Esophagus (tissue), 2 donors: ENCODE data around the gene MYL12A. TPM values are rescaled to one million over a fixed set of nuclear protein-coding genes. Genes with fewer than 3 reads are reported as not detected.
A peak's percentile ranks its signal among the peaks of the same experiment; 100 is the strongest.

ENCODE experiments used
- H3K27ac ChIP-seq, 2 donors: one replicate each; pipeline ENCODE4 v1.5.1; 2013; ENCODE audit warnings: low read depth in 2 of 2, mild to moderate bottlenecking in 2 of 2, inconsistent platforms in 1 of 2, low read length in 1 of 2, moderate library complexity in 1 of 2
- H3K27me3 ChIP-seq, 2 donors: one replicate each; pipeline ENCODE4 v1.6.1; 2013; ENCODE audit warnings: low read length in 2 of 2, control low read depth in 1 of 2, mild to moderate bottlenecking in 1 of 2; ENCODE audit not compliant: insufficient read depth in 2 of 2, control insufficient read depth in 1 of 2
- H3K36me3 ChIP-seq, 2 donors: one replicate each; pipeline ENCODE4 v1.6.1; 2013; ENCODE audit warnings: low read length in 1 of 2; ENCODE audit not compliant: control insufficient read depth in 2 of 2, insufficient read depth in 2 of 2
- H3K4me1 ChIP-seq, 2 donors: one replicate each; pipeline ENCODE4 v1.6.1; 2013; ENCODE audit warnings: low read length in 1 of 2; ENCODE audit not compliant: control insufficient read depth in 2 of 2, insufficient read depth in 2 of 2
- H3K4me3 ChIP-seq, 2 donors: one replicate each; pipeline ENCODE4 v1.5.1; 2013; ENCODE audit warnings: low read length in 2 of 2, mild to moderate bottlenecking in 2 of 2, low read depth in 1 of 2, moderate library complexity in 1 of 2
- H3K9me3 ChIP-seq, 2 donors: one replicate each; pipeline ENCODE4 v1.6.1; 2013; ENCODE audit warnings: mild to moderate bottlenecking in 2 of 2, low read depth in 1 of 2, low read length in 1 of 2, moderate library complexity in 1 of 2; ENCODE audit not compliant: control insufficient read depth in 2 of 2, insufficient read depth in 1 of 2
- WGBS, 2 donors: extraction: QIAGEN DNeasy Blood & Tissue Kit; methylation state at CpG; one replicate each; pipeline ENCODE4 v1.1.7; 2013; 5-methylcytosine and 5-hydroxymethylcytosine counted together
- polyA plus RNA-seq, 2 donors: library from polyadenylated mRNA; stranded (reverse); fragments of 200-250 nt; gene quantifications; one replicate each; pipeline ENCODE4 v1.2.3, GENCODE V29; 2013
- donor health status: healthy with polysubstance abuse.
- donor health status: Bipolar disorder and iron deficiency.

Gene MYL12A
- polyA plus RNA-seq, 2 donors = 342 to 364 TPM

- Histone ChIP-seq H3K4me3 (peak overlapping the region; percentile 73 to 80), H3K9me3 (no peaks in the 10 kb centered on the region), H3K27ac (peak overlapping the region; percentile 93 to 98), H3K4me1 (peaks cover 2 to 8% of the 10 kb centered on the region in 2 donors), H3K27me3 (no peaks in the 10 kb centered on the region), H3K36me3 (peaks cover 0 to 2% of the 10 kb centered on the region in 2 donors)
- 0% methylated on average over 60 to 69 of the region's 69 CpGs for WGBS, 2 donors
These were observed 14.9 kb downstream of the MYL12A start for GRCh38 chr18:3262234-3263131.

GRCh38 chr18:3263132-3263700 is 15.6 kb downstream of the MYL12A start:
- Histone ChIP-seq H3K36me3 (peaks cover 0 to 2% of the 10 kb centered on the region in 2 donors), H3K4me1 (peaks cover 2 to 8% of the 10 kb centered on the region in 2 donors), H3K4me3 (peak overlapping the region; percentile 73 to 80), H3K27ac (peak overlapping the region; percentile 93 to 98), H3K9me3 (no peaks in the 10 kb centered on the region), H3K27me3 (no peaks in the 10 kb centered on the region)
- WGBS, 2 donors = 17% methylated on average over 8 of the region's 8 CpGs

GRCh38 chr18:3264362-3264761 is 16.8 kb downstream of the MYL12A start:
- 48 to 54% methylated on average over 2 of the region's 2 CpGs for WGBS, 2 donors
- Histone ChIP-seq H3K27ac (peak overlapping the region in 1 of 2 donors; percentile 22), H3K4me1 (peaks cover 2 to 9% of the 10 kb centered on the region in 2 donors), H3K4me3 (peak overlapping the region in 1 of 2 donors; percentile 80), H3K27me3 (no peaks in the 10 kb centered on the region), H3K9me3 (no peaks in the 10 kb centered on the region), H3K36me3 (peaks cover 0 to 2% of the 10 kb centered on the region in 2 donors)

GRCh38 chr18:3265564-3266033 is 18.0 kb downstream of the MYL12A start:
- WGBS, 2 donors = 39 to 44% methylated on average over 3 of the region's 3 CpGs
- H3K4me1 ChIP-seq = peaks cover 2 to 10% of the 10 kb centered on the region in 2 donors

GRCh38 chr18:3266062-3266608 is 18.5 kb downstream of the MYL12A start:
- peaks cover 2 to 10% of the 10 kb centered on the region in 2 donors for H3K4me1 ChIP-seq

More at GRCh38 chr18:3265564-3266033, 18.0 kb downstream of the MYL12A start:
- Histone ChIP-seq H3K9me3 (no peaks in the 10 kb centered on the region), H3K36me3 (peaks cover 0 to 2% of the 10 kb centered on the region in 2 donors), H3K4me3 (no peak overlapping the region), H3K27ac (peak overlapping the region; percentile 11 to 33), H3K27me3 (no peaks in the 10 kb centered on the region)

GRCh38 chr18:3268306-3268705 is 20.7 kb downstream of the MYL12A start:
- Histone ChIP-seq H3K27me3 (no peaks in the 10 kb centered on the region), H3K4me3 (no peak overlapping the region), H3K4me1 (peaks cover 2 to 10% of the 10 kb centered on the region in 2 donors), H3K36me3 (peaks cover 0 to 4% of the 10 kb centered on the region in 2 donors), H3K9me3 (no peaks in the 10 kb centered on the region), H3K27ac (no peak overlapping the region)

More at GRCh38 chr18:3266062-3266608, 18.5 kb downstream of the MYL12A start:
- no peaks in the 10 kb centered on the region for H3K9me3 ChIP-seq
- 32 to 51% methylated on average over 7 of the region's 7 CpGs for WGBS, 2 donors
- H3K36me3 ChIP-seq = peaks cover 0 to 2% of the 10 kb centered on the region in 2 donors
- no peaks in the 10 kb centered on the region for H3K27me3 ChIP-seq
- H3K4me3 ChIP-seq = no peak overlapping the region
- peak overlapping the region; percentile 11 to 78 for H3K27ac ChIP-seq

GRCh38 chr18:3269241-3269913 is 21.8 kb downstream of the MYL12A start:
- Histone ChIP-seq H3K9me3 (no peaks in the 10 kb centered on the region), H3K36me3 (peaks cover 0 to 5% of the 10 kb centered on the region in 2 donors), H3K4me3 (no peak overlapping the region), H3K4me1 (peaks cover 0 to 8% of the 10 kb centered on the region in 2 donors), H3K27me3 (no peaks in the 10 kb centered on the region), H3K27ac (no peak overlapping the region)
- WGBS, 2 donors = 75 to 79% methylated on average over 4 of the region's 4 CpGs

GRCh38 chr18:3269914-3270299 is 22.3 kb downstream of the MYL12A start:
- Histone ChIP-seq H3K36me3 (peaks cover 0 to 6% of the 10 kb centered on the region in 2 donors), H3K4me1 (peaks cover 0 to 8% of the 10 kb centered on the region in 2 donors), H3K27ac (no peak overlapping the region), H3K9me3 (no peaks in the 10 kb centered on the region), H3K4me3 (no peak overlapping the region), H3K27me3 (no peaks in the 10 kb centered on the region)
- WGBS, 2 donors = 94 to 96% methylated on average over 1 of the region's 1 CpG

- Histone ChIP-seq H3K4me3 (no peak overlapping the region), H3K27me3 (no peaks in the 10 kb centered on the region), H3K36me3 (peaks cover 3 to 8% of the 10 kb centered on the region in 2 donors), H3K4me1 (peaks cover 0 to 2% of the 10 kb centered on the region in 2 donors), H3K9me3 (no peaks in the 10 kb centered on the region), H3K27ac (no peak overlapping the region)
- WGBS, 2 donors = 46 to 50% methylated on average over 3 of the region's 3 CpGs
These were observed 25.4 kb downstream of the MYL12A start for GRCh38 chr18:3273042-3273441.
